DMS153 treated with DMSO at 0.1 percent for 48 hours (cell line): Measurements from ENCODE around the gene FAM83G.

Experiments
- DNase-seq: peaks from one replicate; lab custom pipeline; 2025; ENCODE audit not compliant: unreplicated experiment; lab: John Stamatoyannopoulos, UW

FAM83G gene

DNA sequence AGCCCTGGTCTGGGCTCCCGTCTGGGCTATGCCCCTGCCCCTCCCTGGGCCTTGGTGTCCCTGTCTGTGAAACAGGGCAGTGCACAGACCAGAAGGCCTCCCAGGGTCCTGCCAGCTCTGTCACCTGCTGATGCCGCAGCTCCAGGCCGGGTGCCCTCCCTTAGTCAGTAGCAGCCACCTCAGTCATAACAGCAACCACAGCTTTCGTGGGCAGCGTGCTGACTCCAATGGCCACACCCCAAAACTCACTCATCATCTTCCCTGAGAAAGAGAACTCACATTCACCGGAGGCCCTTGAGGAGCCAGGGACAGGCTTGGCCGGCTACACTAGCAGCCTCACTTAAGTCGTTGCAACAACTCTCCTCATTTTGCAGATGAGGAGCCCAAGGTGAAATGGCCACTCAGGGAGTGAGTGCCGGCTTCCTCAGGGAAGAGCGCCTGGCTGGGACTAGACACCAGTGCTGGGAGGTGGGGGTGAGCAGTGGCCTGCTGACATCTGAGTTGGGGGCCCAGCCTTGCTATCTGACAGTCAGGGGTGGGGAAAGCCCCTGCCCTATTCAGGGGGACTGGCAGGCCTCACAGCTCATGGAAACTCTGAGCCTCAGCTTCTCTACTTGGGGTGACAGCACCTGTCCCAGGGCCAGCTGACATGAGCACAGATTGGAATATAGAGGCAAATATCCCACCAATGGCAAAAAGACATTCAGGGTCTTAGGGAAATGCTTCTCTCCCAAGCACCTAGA lies 30.0 kb downstream of the FAM83G start:
- no peak for DNase-seq

DNA sequence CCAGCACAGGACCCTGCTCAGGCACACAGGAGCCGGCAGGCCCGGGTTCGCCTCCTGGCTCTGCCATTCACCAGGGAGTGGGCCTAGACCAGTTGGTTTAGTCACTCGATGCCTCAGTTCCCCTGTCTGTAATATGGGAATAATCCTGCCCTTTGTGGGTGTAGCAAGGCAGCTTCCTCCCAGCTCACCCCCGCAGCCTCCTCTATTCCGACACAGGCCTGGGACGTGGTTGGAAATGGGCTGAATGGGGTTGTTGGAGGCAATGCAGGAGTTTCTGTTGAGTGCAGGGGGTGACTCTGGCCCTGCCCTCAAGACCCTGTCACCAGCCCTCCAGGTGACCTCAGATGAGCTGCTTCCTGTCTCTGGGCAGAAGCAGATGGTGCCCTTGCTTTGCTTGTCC lies 32.8 kb downstream of the FAM83G start:
- DNase-seq, result no peak

GRCh38 chr17:18970582-18971480 lies 33.7 kb downstream of the FAM83G start:
- no peak for DNase-seq

DNA sequence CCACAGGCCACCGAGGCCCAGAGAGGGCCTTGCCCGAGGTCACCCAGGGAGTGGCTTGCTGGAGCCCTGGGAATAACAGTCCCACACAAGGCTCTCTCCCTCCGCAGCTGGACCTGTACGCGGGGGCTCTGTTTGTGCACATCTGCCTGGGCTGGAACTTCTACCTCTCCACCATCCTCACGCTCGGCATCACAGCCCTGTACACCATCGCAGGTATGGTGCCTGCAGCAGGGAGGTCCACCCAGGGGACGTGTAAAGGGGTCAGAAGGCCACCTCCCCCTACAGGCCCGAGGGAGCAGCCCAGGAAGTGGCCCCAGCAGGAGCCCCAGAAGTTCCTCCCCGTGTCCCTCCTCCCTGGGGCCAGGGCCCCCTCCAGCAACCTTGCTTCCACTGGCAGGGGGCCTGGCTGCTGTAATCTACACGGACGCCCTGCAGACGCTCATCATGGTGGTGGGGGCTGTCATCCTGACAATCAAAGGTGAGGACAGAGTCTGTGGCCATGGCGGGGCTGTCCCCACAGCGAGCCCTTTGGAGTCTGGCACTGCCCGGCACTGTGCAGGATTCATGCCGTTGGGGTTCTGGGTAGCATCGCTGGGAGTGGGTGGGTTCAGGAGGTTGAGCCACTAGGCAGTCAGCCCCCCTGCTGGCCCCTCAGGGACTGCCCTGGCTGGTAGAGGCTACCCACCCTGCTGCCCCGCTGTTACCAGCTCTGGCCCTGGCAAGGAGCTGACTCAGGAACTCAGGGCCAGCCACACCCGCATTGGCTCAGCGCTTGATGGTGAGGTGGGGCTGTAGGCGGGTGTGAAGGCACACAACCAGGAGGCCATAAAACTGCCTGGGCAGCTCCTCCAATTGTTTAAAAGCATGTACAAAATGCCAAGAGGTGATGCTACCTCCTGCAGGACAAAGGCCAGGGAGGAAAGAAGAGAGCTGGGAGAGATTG lies 35.3 kb downstream of the FAM83G start:
- no peak for DNase-seq

GRCh38 chr17:18968345-18968744 lies 36.2 kb downstream of the FAM83G start:
- no peak for DNase-seq

- DNase-seq, result no peak
These were observed 36.6 kb downstream of the FAM83G start for GRCh38 chr17:18967916-18968315.

DNA sequence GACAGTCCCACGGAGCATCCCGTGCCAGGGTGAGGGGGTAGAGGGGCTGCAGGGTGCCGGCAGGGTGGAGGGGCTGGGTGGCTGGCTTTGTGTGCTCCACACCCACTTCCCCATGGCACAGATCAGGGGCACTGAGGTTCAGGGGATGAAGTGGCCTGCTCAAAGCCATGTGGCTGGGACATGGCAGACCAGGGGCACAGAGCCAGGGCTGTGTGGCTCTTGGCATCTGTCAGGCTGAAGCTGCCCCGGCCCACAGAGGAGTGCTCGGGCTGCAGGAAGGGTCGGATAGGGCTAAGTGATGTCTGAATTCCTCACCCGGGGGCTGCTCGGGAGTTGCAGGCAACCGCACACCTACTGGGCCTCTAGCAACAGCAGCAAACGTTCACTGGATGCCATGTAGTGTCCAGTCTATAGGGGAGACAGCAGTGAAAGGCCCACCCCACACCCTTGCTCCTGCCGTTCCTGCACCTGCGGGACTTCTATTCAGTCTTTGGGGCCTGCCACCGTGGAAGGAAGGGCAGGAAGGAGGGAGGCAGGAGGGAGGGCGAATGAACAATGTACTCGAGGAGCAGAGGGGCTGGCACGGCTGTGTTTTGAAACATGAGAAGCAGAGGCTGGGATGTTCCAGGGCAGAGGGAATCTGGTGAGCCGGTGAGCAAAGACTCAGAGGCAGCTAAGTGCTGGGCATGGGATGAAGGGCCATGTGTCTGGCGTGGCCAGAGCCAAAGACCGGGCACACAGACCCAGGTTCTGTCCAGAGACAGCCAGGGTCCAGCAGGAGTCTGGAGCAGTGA lies 37.5 kb downstream of the FAM83G start:
- no peak for DNase-seq

DNA sequence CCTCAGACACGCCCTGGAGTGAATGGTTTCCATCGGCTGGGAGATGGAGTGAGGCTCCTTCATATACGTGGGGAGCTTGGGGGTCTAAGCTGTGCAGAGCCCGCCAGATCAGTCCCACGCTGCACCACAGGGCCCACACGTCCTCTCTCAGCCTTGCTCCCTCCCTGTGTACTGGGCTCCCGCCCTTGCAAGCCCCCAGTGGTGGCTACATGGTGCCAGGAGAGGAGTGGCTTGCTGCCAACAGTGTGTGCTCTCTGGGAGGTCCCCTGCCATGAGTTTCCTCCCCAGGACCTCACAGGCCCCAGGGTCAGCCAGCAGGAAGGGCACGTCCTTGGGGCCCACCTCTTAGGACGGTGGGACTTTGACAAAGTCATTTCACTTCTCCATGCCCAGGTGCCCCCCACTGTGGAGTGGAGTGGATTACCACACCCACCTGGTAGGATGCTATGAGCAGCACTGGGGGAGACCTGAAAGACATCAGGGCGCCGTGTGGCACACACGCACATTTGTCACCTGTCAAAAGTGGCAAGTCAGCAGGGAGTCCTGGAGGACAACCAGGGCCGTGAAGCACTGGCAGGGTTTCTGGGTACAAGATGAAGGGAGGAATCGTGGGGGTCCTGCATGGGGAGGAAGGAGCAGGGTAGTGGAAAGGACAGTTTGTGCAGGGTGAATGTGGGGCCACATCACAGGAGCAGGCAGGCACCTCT lies 38.9 kb downstream of the FAM83G start:
- no peak for DNase-seq

- DNase-seq, result no peak
These were observed 40.0 kb downstream of the FAM83G start for GRCh38 chr17:18964550-18964949.

DNA sequence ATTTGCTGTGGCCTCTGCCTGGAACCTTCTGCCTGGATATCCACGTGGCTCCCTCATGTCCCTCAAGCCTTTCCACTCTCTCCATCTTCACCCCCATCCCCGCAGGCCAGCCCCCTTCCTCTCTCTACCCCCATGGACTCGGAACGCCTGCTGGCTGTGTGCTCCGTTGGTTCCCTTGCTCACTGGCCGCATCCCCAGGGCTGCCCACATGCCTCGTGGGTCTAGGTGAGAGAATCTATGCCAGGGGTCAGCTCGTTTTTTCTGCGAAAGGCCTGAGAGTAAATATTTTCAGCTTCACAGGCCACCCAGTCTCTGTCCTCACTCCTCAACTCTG lies 40.6 kb downstream of the FAM83G start:
- no peak for DNase-seq

GRCh38 chr17:18963126-18964017 lies 41.2 kb downstream of the FAM83G start:
- DNase-seq, result no peak

DNA sequence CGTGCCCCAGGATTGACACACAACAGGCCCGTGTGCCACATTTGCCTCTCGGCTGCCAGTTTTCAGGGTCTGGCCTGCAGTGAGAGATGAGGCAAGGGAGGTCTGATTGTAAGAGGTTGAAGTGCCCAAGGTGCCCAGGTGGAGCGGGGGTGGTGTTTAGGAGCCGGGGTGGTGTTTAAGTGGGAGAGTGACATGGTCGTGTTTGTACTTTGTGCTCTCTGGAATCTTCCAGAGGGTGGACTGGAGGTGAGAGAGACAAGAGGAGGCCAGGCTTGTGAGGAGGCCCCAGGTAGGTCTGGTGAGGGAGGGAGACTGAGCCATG lies 42.1 kb downstream of the FAM83G start:
- DNase-seq, result no peak

GRCh38 chr17:18961634-18962493 lies 42.7 kb downstream of the FAM83G start:
- no peak for DNase-seq

- DNase-seq, result peak; percentile 7
These were observed 43.6 kb downstream of the FAM83G start for GRCh38 chr17:18960803-18961511.

DNA sequence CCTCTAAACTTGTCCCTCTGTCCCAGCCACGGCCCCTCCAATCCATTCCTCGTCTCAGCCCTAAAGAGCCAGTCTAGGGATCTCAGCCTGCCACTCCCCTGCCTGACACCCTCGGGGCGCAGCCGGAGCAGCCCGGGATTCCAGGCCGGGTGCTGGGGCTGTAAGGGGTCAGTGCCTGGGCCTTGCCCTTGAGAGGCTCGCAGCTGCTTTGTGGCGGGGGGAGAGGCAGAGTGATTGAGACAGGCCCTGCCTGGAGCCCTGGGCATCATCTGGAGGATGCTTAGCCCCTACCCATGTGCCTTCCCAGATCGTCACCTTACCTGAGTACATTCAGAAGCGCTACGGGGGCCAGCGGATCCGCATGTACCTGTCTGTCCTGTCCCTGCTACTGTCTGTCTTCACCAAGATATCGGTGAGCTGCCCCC lies 44.3 kb downstream of the FAM83G start:
- DNase-seq, result no peak

- no peak for DNase-seq
These were observed 44.7 kb downstream of the FAM83G start for GRCh38 chr17:18959845-18960240.

DNA sequence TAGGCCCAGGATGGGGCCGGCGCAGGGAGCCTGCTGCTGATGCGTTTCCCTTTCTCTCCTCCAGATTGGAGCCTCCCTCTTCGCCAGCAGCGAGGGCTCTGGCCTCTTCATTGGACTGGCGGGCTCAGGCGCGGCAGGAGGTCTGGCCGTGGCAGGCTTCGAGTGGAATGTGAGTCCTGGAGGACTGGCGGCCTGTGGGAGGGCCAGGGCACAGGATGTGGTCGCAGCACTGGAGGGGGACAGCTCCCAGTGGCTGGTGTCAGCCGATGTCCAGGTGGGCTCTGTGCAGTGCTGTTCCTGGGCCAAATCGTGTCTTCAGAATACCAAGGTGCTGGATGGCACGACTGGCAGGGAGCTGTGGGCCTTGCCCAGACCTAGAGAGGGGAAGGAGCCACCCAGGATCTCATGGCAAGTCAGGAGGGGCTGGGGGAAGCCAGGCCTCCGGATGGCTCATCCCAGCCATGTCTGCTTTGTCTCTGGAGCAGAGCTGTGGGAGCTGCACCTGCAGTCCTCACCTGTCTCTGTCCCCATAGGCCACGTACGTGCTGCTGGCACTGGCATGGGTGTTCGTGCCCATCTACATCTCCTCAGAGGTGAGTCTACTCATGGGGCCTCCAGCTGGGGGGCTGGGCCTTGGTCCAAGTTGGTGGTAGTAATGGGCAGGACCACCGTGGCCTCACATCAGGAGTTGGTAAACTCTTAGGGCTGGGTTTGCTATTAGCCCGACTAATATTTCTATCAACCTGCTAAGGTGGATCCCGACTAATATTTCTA lies 45.3 kb downstream of the FAM83G start:
- DNase-seq, result no peak
